Stimulated activated CD4-positive, alpha-beta T cell treated with anti-CD3 and anti-CD28 coated beads, Interleukin-4, amount 100 ng/mL, for 24 hours (primary cell): ENCODE results near the gene ZHX3.

ENCODE experiments used
- DNase-seq: peaks from one replicate; pipeline ENCODE4 v3.0.0-alpha.2; 2020

Gene ZHX3

GRCh38 chr20:41352666-41353065 is 35.1 kb upstream of the ZHX3 start:
- DNase-seq = no peak

- DNase-seq = no peak
Measured at GRCh38 chr20:41352106-41352505, 34.6 kb upstream of the ZHX3 start.

DNA sequence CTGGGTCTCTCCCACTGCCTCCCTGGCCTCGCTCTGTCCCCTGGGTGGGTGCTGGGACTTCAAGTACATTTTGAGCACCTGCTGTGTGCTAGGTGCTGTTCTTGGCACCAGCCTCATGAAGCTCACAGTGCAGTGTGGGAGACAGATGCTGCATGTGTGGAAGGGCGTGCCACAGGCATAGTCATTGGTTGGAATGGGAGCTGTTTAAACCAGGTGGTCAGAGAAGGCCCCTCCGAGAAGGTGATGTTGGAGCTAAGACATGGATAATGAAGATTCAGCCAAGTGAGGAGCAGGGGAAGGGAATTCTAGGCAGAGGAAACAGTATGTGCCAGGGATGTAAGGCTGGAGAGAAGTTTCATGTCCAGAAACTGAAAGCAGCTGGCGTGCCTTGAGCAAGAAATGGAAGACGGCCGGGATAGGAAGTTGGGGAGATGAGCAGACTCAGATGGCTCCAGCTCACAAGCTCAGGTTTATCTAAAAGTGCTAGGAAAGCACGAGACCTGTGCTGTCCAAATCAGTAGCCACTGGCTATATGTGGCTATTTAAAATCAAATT is 33.0 kb upstream of the ZHX3 start:
- DNase-seq = no peak

GRCh38 chr20:41349943-41350342 is 32.4 kb upstream of the ZHX3 start:
- DNase-seq = no peak

DNA sequence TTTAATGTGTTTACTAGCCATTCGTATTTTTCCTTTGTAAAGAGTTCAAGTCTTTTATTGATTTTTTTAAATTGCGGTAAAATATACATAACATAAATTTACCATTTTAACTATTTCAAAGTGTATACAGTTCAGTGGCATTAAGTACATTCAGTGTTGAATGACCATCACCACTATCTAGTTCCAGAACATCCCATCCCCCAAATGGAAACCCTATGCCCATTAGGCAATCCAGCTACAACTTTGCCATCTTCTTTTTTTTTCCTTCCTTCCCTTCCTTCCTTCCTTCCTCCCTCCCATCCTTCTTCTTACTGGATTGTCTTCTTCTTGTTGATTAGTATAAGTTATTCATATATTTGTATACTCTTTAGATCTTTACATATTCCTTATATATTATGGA is 31.7 kb upstream of the ZHX3 start:
- DNase-seq = no peak

DNA sequence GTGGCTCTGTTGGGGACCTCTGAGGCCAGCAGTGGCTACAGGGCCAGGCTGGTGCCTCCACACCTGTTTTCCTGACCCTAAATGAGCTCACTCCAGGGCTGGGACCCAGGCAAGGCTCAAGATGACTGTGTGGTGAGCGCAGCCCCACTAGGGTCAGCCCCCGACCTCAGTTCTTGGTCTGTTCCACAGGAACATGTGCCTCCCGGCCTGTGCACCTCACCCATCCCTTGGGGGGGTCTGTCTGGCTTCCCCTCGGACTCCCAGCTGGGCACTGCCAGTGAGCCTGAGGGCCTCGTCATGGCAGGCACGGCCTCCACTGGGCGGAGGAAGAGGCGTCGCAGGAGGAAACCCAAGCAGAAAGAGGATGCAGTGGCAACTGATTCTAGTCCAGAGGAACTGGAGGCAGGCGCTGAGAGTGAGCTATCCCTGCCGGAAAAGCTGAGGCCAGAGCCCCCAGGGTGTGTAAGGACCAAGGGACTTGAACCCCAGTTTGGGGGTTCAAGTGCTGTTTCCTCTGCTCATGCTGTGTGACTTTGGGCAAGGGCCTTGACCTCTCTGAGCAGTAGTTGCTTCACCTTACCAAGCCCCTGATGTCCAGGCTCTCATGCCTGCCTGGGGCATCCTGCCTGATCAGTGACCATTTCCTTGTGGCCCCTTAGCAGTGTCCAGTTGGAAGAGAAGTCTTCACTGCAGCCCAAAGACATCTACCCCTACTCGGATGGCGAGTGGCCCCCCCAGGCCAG is 31.1 kb upstream of the ZHX3 start:
- DNase-seq = no peak

DNA sequence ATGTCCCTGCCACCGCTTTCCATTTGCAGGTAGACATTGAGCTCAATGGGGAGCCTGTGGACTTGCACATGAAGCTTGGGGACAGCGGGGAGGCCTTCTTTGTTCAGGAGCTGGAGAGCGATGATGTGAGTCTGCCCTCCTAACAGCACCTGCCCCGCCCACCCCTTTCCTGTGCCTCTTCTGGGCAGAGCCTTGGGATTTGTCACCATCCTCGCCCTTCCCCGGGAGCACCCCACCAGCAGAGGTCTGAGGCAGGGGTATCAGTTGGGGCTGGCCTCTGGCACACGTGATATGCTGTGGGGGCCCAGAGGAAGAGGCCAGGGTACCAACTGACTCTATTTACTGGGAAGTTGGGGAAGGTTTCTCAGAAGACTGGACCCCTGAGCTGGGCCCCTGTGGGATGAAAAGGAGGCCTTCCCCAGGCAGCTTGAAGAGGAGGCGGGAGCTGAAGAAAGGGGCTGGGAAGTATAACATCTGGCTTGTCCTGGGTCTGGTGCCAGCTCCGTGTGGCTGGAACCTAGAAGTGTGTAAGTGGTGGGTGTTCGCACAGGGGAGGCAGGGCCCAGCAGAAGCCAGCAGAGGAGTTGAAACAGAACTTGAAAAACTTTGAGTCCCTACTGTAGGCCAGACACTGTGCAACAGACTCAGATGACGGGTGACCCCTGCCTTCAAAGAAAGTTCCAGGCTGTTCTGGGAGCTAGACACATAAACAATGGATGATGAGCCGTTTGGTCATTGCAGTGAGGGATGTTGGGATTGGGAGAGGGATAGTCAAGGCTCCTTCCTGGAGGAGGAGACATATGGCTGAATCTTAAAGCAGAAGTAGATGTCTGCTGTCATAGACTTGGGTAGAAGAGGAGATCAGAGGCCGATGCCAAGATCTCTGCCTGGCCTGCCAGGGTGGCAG is 30.2 kb upstream of the ZHX3 start:
- no peak for DNase-seq

GRCh38 chr20:41345729-41346067 is 28.2 kb upstream of the ZHX3 start:
- DNase-seq = no peak

DNA sequence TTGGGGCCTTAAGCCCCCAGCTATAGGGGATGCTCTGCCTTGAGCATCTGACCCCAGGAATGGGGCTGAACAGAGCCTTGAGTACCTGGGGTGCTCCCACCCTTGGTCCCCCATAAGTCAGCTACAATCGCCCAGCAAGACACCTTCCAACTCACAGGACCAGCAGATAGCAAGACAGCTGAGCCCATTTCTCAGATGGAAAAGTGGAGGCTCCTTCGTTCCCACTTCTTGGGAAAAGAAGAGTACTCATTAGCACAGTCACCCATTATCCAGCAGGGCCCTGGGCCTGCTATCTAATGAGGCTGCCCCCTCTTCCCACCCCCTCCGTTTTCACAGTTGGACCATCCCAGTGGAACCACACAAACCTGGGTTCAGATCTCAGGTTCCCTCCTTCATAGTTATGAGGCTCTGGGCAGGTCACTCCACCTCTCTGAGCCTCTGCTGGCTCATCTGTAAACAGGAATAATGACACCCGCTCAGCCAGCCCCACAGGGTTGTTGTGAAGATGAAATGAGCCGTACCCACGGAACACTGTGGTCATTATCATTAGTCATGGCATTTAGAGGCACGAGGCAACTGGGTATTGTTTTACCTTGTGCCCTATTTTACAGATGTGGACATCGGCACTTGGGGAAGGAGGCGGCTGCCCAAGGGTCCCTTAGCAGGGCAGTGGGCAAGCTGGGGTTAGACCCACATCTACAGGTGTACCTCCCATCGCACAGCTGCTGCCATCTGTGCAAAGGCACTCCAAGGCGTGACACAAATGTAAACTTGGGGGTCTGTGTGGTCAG is 27.6 kb upstream of the ZHX3 start:
- DNase-seq = no peak

DNA sequence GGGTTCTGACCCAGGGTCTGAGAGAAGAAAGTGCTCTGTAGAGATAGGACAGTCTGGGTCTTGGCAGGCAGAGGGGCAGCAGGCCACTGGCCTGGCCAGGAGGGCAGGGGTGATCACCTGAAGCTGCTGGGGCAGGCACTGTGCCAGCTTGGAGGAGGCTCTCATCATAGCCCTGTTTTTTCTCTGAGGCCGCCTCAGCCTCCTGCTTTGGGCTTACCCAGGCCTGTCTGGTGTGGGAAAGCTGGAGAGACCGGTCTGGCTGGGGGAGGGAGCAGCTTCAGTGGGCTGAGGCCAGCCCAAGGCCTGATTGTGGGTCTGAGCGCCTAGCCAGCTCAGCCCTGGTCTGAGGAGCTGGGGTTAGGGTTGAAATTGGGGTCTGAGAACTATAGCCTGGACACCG is 26.9 kb upstream of the ZHX3 start:
- no peak for DNase-seq

- no peak for DNase-seq
Measured at GRCh38 chr20:41342474-41343464, 25.2 kb upstream of the ZHX3 start.

DNA sequence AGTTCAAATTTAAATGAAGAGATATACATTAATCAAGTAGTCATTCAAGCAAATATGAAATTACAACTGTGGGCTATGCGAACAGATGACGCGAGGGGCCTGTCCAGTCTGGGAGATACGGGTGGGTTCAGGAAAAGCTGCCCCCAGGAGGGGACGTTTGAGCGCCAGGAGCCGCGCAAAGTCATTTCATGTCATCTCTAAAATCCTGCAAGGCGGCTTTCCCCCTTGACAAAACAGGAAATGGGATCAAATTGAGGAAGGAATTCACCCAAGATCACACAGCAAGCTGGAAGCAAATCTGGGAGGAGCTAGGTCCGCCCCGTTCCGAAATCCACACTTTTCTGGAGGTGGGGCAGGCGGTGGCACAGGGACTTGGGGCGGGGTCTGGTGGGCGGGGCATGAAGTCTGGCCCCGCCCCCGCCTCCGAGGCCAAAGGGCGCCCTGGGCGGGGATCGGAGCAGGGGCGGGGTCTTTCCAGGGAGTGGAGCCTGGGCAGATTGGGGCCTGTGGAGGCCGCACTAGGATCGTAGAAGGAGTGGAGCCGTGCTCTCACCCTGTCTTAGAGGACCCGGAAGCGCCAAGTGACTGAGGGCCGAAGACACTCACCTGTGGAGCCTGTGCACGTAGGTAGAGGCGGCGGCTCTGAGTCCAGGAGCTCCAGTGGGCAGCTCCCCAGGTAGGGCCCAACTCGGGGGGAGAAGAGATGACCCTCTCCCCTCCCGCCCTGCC is 23.0 kb upstream of the ZHX3 start, which contains the start of gene LPIN3:
Gene LPIN3, plus strand, starts transcription at position 495 of the 729 bp plus-strand sequence. CDS start 4,983 bp downstream, outside the sequence.
- DNase-seq = peak; percentile 42

GRCh38 chr20:41339957-41340326 is 22.4 kb upstream of the ZHX3 start:
- peak; percentile 86 for DNase-seq

DNA sequence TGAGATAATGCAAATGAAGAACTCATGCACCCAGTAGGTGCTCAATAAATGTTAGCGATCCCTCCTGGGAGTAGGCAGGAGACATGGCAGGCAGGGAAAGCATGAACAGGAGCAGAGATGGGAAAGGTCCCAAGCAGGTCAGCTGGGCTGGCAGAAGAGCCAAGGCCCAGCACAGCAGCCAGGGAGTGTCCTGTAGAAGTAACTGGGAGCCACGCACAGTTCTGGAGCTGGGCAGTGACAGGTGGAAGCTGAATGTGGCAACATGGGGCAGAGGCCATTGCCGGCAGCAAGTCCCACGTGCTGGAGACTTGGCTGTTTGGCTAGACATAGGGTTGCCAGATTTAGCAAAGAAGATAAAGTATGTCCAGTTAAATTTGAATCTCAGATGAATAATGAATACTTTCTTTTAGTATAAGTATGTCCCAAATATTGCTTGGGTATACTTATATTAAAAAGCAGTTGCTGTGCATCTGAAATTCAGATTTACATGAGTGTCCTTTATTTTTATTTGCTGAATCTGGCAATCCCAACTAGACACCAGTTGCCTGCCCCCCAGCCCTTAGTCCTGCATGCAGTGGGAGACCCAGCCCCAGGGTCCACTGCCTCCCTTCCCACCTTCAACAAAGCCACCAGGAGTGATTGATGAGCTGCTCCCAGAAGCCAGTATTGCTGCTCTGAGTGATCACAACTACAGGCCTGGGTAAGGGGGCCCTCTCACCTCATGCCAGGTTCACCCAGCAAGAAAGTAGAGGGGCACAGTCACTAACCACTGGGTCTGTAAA is 19.4 kb upstream of the ZHX3 start:
- DNase-seq = no peak

GRCh38 chr20:41335591-41335990 is 18.1 kb upstream of the ZHX3 start:
- no peak for DNase-seq

DNA sequence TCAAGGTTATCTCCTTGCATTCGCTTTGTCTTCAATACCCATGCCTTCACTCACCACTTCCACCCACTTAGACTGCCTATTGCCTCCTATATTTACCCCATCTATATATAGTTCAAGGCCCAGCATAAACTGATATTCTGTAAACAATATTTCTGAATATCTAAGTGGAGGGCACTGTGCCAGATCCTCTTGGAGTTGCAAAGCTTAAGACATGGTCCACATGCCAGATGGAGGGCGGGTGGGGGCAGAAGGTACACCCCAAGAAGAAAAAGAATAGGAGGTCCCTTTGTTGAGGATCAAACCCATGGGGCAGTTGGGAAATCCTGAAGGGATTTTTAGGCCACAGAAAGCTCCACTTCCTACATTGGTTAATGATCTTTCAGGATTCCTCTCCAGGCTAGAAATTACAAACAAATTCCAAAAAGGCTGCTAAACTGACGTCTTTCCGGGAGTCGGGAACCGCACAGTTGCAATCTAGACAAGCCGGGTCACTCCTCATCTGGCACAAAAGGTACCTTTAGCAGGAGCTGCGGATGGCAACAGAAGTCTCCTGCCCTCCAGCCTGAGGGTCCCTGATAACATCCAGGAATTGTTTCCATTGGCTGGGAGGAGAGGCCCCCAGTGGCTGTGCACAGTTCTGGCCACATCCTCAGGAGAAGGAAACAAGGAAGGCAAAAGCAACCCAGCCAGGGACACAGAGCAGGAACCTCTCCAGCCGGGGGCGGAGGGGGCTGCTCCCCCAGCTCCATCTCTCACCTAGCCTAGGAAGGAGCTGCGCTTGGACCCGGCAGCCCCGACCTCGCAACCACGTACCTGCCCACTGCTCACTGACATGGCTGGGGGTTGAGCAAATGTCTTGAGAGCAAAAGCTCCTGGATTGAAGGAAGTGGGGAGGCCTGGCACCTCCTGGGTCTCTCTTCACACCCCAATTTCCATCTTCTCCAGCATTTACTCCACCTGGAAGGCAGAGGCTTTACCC is 17.2 kb upstream of the ZHX3 start:
- DNase-seq = no peak

DNA sequence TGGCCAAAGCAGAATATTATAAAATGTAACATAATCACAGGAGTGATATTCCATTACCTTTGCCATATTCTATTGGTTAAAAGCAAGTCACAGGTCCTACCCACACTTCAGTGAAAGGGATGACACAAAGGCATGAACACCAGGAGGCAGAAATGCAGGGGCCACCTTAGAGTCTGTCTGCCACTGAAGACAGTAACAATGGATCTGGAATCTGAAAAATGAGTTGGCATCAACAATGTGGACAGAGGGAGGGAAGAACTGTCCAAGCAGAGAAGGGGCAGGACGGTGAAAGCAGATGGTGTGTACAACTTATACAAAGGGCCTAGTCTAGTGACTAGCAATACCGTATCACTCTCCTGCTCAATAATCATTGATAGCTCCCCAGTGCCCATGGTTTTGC is 16.5 kb upstream of the ZHX3 start:
- no peak for DNase-seq

GRCh38 chr20:41331731-41332130 is 14.2 kb upstream of the ZHX3 start:
- no peak for DNase-seq

DNA sequence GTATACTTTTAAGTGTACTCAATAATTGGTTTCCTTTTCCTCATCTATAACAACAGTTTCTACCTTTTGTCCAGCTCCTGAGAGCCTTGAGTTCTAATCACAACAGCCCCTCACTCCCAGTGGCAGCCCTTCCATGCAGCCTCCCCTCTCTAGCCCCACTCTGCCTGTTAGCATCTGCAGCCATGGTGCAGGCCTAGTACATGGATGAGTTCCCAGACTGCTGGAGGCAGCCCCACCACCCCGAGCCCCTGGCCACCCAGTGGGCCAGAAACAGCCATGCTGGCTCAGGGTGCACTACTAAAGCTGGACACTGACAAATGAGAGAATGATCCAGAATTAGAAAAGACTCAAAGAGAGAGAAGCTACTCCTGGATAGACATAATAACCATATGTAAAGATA is 13.4 kb upstream of the ZHX3 start:
- DNase-seq = no peak
